Mesenchymal stem cell (in vitro differentiated cells and primary cell): ENCODE data around the gene WDR46.

Experiments used
- DNase-seq: peaks from one replicate; pipeline ENCODE4 v3.0.0-alpha.2; 2013
- H2AFZ ChIP-seq: one replicate; pipeline ENCODE4 v1.6.1; 2013; ENCODE audit warnings: low read depth, mild to moderate bottlenecking, control low read depth, inconsistent platforms, low read length, moderate library complexity
- H2AK5ac ChIP-seq: 2 replicates; pipeline ENCODE4 v1.6.1; 2013; ENCODE audit warnings: low read length, moderate library complexity, mild to moderate bottlenecking, inconsistent platforms; ENCODE audit not compliant: severe bottlenecking
- H2BK120ac ChIP-seq: one replicate; pipeline ENCODE4 v1.6.1; 2013; ENCODE audit warnings: low read depth, mild to moderate bottlenecking, inconsistent platforms, low read length, moderate library complexity
- H2BK12ac ChIP-seq, 2 experiments: one replicate each; pipeline ENCODE4 v1.6.1; 2013; ENCODE audit warnings: inconsistent platforms in 2 of 2, low read length in 2 of 2, mild to moderate bottlenecking in 2 of 2, moderate library complexity in 2 of 2, control low read depth in 1 of 2
- H2BK15ac ChIP-seq: one replicate; pipeline ENCODE4 v1.6.1; 2013; ENCODE audit warnings: mild to moderate bottlenecking, low read depth, inconsistent platforms; ENCODE audit not compliant: poor library complexity, severe bottlenecking
- H2BK5ac ChIP-seq: 2 replicates; pipeline ENCODE4 v1.6.1; 2013; ENCODE audit warnings: low read depth, mild to moderate bottlenecking, low read length, control low read depth, inconsistent platforms; ENCODE audit not compliant: poor library complexity, severe bottlenecking
- H3K14ac ChIP-seq, 2 experiments: one replicate each; pipeline ENCODE4 v1.6.1; 2013; ENCODE audit warnings: inconsistent platforms in 2 of 2, low read length in 2 of 2, control low read depth in 1 of 2, mild to moderate bottlenecking in 1 of 2, moderate library complexity in 1 of 2
- H3K18ac ChIP-seq, 2 experiments: one replicate each; pipeline ENCODE4 v1.6.1; 2013; ENCODE audit warnings: inconsistent platforms in 2 of 2, low read length in 2 of 2, control low read depth in 1 of 2, low read depth in 1 of 2, mild to moderate bottlenecking in 1 of 2
- H3K23ac ChIP-seq, 2 experiments: one replicate each; pipeline ENCODE4 v1.6.1; 2013; ENCODE audit warnings: inconsistent platforms in 2 of 2, low read length in 2 of 2, mild to moderate bottlenecking in 2 of 2, moderate library complexity in 2 of 2, control low read depth in 1 of 2
- H3K27ac ChIP-seq: 2 replicates; pipeline ENCODE4 v1.5.1; 2013; ENCODE audit warnings: mild to moderate bottlenecking, moderate library complexity, low read length, control low read depth, inconsistent platforms; ENCODE audit not compliant: poor library complexity, severe bottlenecking
- H3K27me3 ChIP-seq, 2 experiments: 2 replicates each; pipeline versions ENCODE4 v1.6.1 to v1.7.0; 2013; ENCODE audit warnings: low read length in 2 of 2, mild to moderate bottlenecking in 2 of 2, moderate library complexity in 2 of 2, control low read depth in 1 of 2, inconsistent platforms in 1 of 2; ENCODE audit not compliant: control insufficient read depth in 1 of 2, insufficient read depth in 1 of 2
- H3K36me3 ChIP-seq, 2 experiments: 2 replicates each; pipeline versions ENCODE4 v1.6.1 to v1.7.0; 2013; ENCODE audit warnings: low read length in 2 of 2, control low read depth in 1 of 2, inconsistent platforms in 1 of 2, low read depth in 1 of 2, mild to moderate bottlenecking in 1 of 2; ENCODE audit not compliant: insufficient read depth in 2 of 2, control insufficient read depth in 1 of 2
- H3K4ac ChIP-seq, 2 experiments: one replicate each; pipeline ENCODE4 v1.6.1; 2013; ENCODE audit warnings: inconsistent platforms in 2 of 2, low read length in 2 of 2, mild to moderate bottlenecking in 2 of 2, moderate library complexity in 2 of 2, control low read depth in 1 of 2, low read depth in 1 of 2
- H3K4me1 ChIP-seq: 2 replicates; pipeline ENCODE4 v1.6.1; 2013; ENCODE audit warnings: low read depth, low read length, control low read depth; ENCODE audit not compliant: control insufficient read depth, insufficient read depth
- H3K4me2 ChIP-seq: 2 replicates; pipeline ENCODE4 v1.6.1; 2013; ENCODE audit warnings: low read length, mild to moderate bottlenecking, inconsistent platforms; ENCODE audit not compliant: poor library complexity, severe bottlenecking
- H3K4me3 ChIP-seq, 2 experiments: 2 replicates each; pipeline versions ENCODE4 v1.5.1 to v1.7.0; 2013; ENCODE audit warnings: low read length in 2 of 2, mild to moderate bottlenecking in 2 of 2, control low read depth in 1 of 2, low read depth in 1 of 2; ENCODE audit not compliant: insufficient read depth in 1 of 2
- H3K79me1 ChIP-seq: replicated peaks from 2 replicates; pipeline ENCODE4 v1.6.1; 2013; ENCODE audit warnings: mild to moderate bottlenecking, control low read depth, low read length, inconsistent platforms; ENCODE audit not compliant: poor library complexity, severe bottlenecking
- H3K9ac ChIP-seq: 2 replicates; pipeline ENCODE4 v1.7.0; 2013; ENCODE audit warnings: mild to moderate bottlenecking, low read length, moderate library complexity
- H3K9me3 ChIP-seq: 2 replicates; pipeline ENCODE4 v1.7.0; 2013; ENCODE audit warnings: mild to moderate bottlenecking, low read length; ENCODE audit not compliant: control insufficient read depth
- H4K8ac ChIP-seq: one replicate; pipeline ENCODE4 v1.6.1; 2013; ENCODE audit warnings: inconsistent platforms, mild to moderate bottlenecking, low read length, moderate library complexity
- H4K91ac ChIP-seq: one replicate; pipeline ENCODE4 v1.6.1; 2013; ENCODE audit warnings: mild to moderate bottlenecking, low read length, inconsistent platforms
- WGBS: methylation state at CpG from one replicate; pipeline ENCODE4 v1.1.7; 2013; ENCODE audit warnings: mixed read lengths; 5-methylcytosine and 5-hydroxymethylcytosine counted together

WDR46 gene

GRCh38 chr6:33252759-33253158 lies 36.3 kb downstream of the WDR46 start:
- Histone ChIP-seq H3K4me3 (no peak overlapping the region), H3K9me3 (no peaks in the 10 kb centered on the region), H3K4me1 (peaks cover 14% of the 10 kb centered on the region), H3K23ac (no peak overlapping the region), H3K14ac (no peak overlapping the region), H3K36me3 (peaks cover 19 to 35% of the 10 kb centered on the region in 2 experiments), H3K79me1 (peaks cover 12% of the 10 kb centered on the region), H2BK120ac (no peak overlapping the region), H4K8ac (no peak overlapping the region), H2BK5ac (no peak overlapping the region), H3K4me2 (no peak overlapping the region), H4K91ac (no peak overlapping the region), H3K27me3 (no peaks in the 10 kb centered on the region), H3K4ac (no peak overlapping the region), H3K9ac (peak overlapping the region; percentile 10), H2BK15ac (no peak overlapping the region), H3K27ac (no peak overlapping the region), H3K18ac (no peak overlapping the region), H2BK12ac (no peak overlapping the region), H2AFZ (no peak overlapping the region), H2AK5ac (no peak overlapping the region)
- DNase-seq: peak; percentile 14

- peak; percentile 37 for DNase-seq
Measured at GRCh38 chr6:33251395-33252012, 37.5 kb downstream of the WDR46 start.

GRCh38 chr6:33250731-33251130 lies 38.3 kb downstream of the WDR46 start:
- Histone ChIP-seq H4K8ac (no peak overlapping the region), H3K14ac (no peak overlapping the region), H3K9ac (peak overlapping the region; percentile 97), H3K79me1 (peaks cover 12% of the 10 kb centered on the region), H2AK5ac (peak overlapping the region; percentile 39), H2BK15ac (no peak overlapping the region), H3K36me3 (peaks cover 9 to 23% of the 10 kb centered on the region in 2 experiments), H3K23ac (no peak overlapping the region), H2AFZ (no peak overlapping the region), H3K9me3 (no peaks in the 10 kb centered on the region), H4K91ac (no peak overlapping the region), H3K4me3 (peak overlapping the region in 1 of 2 experiments; percentile 89), H3K4me2 (no peak overlapping the region), H3K18ac (peak overlapping the region; percentile 42 to 47), H2BK120ac (no peak overlapping the region), H3K27ac (peak overlapping the region; percentile 31), H3K4me1 (peaks cover 14% of the 10 kb centered on the region), H3K27me3 (no peaks in the 10 kb centered on the region), H2BK5ac (no peak overlapping the region), H2BK12ac (peak overlapping the region in 1 of 2 experiments; percentile 60), H3K4ac (peak overlapping the region in 1 of 2 experiments; percentile 53)
- no peak for DNase-seq
- WGBS: 97% methylated on average over 13 of the region's 13 CpGs

More at GRCh38 chr6:33251395-33252012, 37.5 kb downstream of the WDR46 start:
- Histone ChIP-seq H4K8ac (no peak overlapping the region), H3K9ac (peak overlapping the region; percentile 51), H4K91ac (no peak overlapping the region), H3K79me1 (peaks cover 12% of the 10 kb centered on the region), H3K27ac (no peak overlapping the region), H2BK120ac (no peak overlapping the region), H3K4me1 (peaks cover 14% of the 10 kb centered on the region), H2AFZ (no peak overlapping the region), H3K36me3 (peaks cover 9 to 26% of the 10 kb centered on the region in 2 experiments), H3K23ac (no peak overlapping the region), H2AK5ac (no peak overlapping the region), H3K14ac (no peak overlapping the region), H3K4me2 (no peak overlapping the region), H2BK12ac (no peak overlapping the region), H3K9me3 (no peaks in the 10 kb centered on the region), H2BK5ac (no peak overlapping the region), H3K27me3 (no peaks in the 10 kb centered on the region), H2BK15ac (no peak overlapping the region), H3K4ac (no peak overlapping the region), H3K18ac (no peak overlapping the region), H3K4me3 (peak overlapping the region in 1 of 2 experiments; percentile 42)
- 93% methylated on average over 6 of the region's 6 CpGs for WGBS

GRCh38 chr6:33249732-33250630 lies 39.1 kb downstream of the WDR46 start:
- H2AK5ac ChIP-seq: peak overlapping the region; percentile 54
- peaks cover 9 to 20% of the 10 kb centered on the region in 2 experiments for H3K36me3 ChIP-seq
- H2AFZ ChIP-seq: peak overlapping the region; percentile 79
- H3K4ac ChIP-seq: peak overlapping the region; percentile 49 to 56
- H4K91ac ChIP-seq: peak overlapping the region; percentile 96
- peak overlapping the region; percentile 61 to 70 for H2BK12ac ChIP-seq
- H3K27ac ChIP-seq: peak overlapping the region; percentile 97
- peak overlapping the region; percentile 50 for H2BK120ac ChIP-seq
- peak overlapping the region; percentile 100 for H4K8ac ChIP-seq
- H3K79me1 ChIP-seq: peaks cover 12% of the 10 kb centered on the region
- H3K14ac ChIP-seq: peak overlapping the region in 1 of 2 experiments; percentile 94
- WGBS: 18% methylated on average over 15 of the region's 15 CpGs
- peak overlapping the region; percentile 67 to 89 for H3K4me3 ChIP-seq
- peak overlapping the region; percentile 87 for H2BK15ac ChIP-seq
- H3K9me3 ChIP-seq: no peaks in the 10 kb centered on the region
- H3K18ac ChIP-seq: peak overlapping the region; percentile 93 to 96
- peak overlapping the region in 1 of 2 experiments; percentile 60 for H3K23ac ChIP-seq
- H3K4me2 ChIP-seq: peak overlapping the region; percentile 95
- H2BK5ac ChIP-seq: no peak overlapping the region
- peak; percentile 80 for DNase-seq
- peak overlapping the region; percentile 97 for H3K9ac ChIP-seq
- no peaks in the 10 kb centered on the region for H3K27me3 ChIP-seq
- peaks cover 14% of the 10 kb centered on the region for H3K4me1 ChIP-seq
